HG02840 (cell line): ENCODE data around the gene HMGCR.

ENCODE experiments used
- ATAC-seq: cut with Tn5 transposase; IDR thresholded peaks from one replicate; pipeline ENCODE4 v1.9.1; 2021; ENCODE audit warnings: mild to moderate bottlenecking, moderate library complexity, moderate number of reproducible peaks; ENCODE audit not compliant: unreplicated experiment, low FRiP score

HMGCR gene

GRCh38 chr5:75375414-75375813, 38.4 kb downstream of the HMGCR start:
- no peak for ATAC-seq

- no peak for ATAC-seq
Measured at GRCh38 chr5:75380099-75380498, 43.1 kb downstream of the HMGCR start.

DNA sequence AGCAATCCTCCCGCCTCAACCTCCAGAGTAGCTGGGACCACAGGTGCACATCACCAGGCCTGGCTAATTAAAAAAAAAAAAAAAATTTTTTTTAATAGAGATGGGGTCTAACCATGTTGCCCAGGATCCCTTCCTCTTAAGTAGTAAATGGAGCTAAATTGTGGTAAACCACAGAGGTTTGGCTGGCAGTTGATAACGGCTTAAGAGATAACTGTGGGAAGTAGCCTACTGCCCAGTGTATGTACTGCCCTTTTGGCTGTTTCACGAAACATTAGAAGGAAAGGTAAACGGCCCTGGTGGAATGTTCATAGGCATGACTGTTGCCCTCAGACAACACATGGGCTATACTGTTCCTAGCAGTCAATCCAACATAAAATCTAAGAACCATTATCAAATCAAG, 44.4 kb downstream of the HMGCR start:
- ATAC-seq: no peak

DNA sequence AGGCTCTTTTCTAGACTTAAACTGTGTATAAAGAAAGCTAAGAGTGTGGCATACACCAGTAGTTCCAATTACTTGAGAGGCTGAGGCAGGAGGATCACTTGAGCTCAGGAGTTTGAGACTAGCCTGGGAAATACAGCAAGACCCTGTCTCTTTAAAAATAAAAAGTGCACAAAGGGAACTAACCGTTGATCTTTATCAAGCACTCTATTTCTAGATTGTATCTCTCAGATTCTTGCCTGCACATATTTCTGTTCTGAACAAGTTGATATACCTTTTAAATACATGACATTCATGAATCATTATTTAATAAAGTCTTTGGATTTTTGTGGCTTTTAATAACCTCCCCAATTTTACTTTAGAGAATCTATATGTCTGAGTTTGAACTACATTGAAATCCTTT, 47.2 kb downstream of the HMGCR start:
- ATAC-seq: no peak

DNA sequence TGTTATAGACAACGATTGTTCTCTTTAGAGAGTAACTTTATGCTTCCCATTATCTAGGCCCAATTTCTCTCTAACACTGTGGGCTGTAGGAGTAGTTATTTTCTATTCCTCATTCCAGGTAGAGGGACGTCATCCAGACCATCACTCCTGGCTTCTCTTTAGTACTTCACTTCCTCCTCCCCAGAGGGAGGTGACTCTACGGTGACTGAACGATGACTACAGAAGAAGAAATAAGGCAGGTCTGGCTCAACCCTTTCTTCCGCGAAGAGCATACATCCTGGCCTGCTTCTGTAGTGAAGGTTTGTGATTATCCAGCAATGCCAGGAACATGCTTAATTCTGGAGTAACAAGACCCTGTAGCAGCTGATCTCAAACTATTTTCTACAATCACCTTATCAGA, 50.8 kb downstream of the HMGCR start:
- ATAC-seq: no peak

DNA sequence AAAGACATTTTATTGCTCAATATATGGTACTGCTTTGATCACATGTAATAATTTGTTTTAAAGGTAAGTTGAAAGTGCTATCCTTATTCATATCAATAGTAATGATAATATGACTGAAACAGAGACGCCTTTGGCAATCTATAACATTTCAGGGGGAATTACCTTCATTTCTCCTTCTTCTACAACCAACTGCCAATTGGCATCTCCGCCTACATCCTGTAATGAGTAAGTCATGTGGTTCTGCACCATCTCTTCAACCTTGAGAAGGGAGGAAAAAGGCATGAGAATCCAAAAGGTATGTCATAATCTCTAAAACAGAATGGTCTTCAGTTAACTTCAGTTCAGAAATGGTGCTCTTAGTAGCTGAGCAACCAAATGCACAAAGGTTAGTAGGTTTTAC, 52.4 kb downstream of the HMGCR start:
- ATAC-seq: no peak

DNA sequence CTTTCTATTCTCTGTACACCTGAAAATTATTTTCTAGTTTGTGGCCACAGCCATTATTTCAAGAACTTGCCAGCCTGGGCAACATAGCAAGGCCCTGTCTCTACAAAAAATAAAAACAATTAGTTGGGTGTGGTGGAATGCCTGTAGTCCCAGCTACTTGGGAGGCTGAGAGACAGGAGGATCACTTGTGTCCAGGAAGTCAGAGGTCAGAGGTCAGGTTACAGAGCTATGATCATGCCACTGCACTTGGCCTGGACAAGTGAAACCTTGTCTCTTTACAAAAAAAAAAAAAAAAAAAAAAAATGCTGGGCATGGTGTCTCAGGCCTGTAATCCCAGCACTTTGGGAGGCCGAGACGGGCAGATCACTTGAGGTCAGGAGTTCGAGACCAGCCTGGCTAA, 58.3 kb downstream of the HMGCR start:
- ATAC-seq: no peak

GRCh38 chr5:75405296-75405695, 68.3 kb downstream of the HMGCR start:
- no peak for ATAC-seq
